Uterus (tissue), 2 donors: ENCODE results near the gene LRRC74A.

ENCODE experiments used
- CTCF ChIP-seq, 4 experiments: fragments of 200-600 bp in 2 of 4; fragments of 450-650 bp in 2 of 4; sonication (generic) in 2 of 4; IDR thresholded peaks; one replicate each; pipeline ENCODE4 v1.5.1; 2016 to 2019; ENCODE audit warnings: antibody characterized with exemption in 4 of 4, mild to moderate bottlenecking in 2 of 4, moderate library complexity in 1 of 4
- POLR2A ChIP-seq, 2 donors: fragments of 450-650 bp; IDR thresholded peaks; one replicate each; pipeline ENCODE4 v1.6.1; 2016; ENCODE audit warnings: antibody characterized with exemption in 2 of 2, mild to moderate bottlenecking in 1 of 2, moderate library complexity in 1 of 2

GRCh38 chr14:76862546-76863282 lies 36.5 kb downstream of the LRRC74A start:
- TF ChIP-seq POLR2A (IDR thresholded peaks at IDR 0.05) (no peak), CTCF (IDR thresholded peaks at IDR 0.05) (no peak)
